Testis (tissue), 2 donors: ENCODE measurements around the gene LRPPRC.

ENCODE experiments used
- POLR2A ChIP-seq: fragments of 450-650 bp; IDR thresholded peaks from one replicate; pipeline ENCODE4 v1.6.1; 2017; ENCODE audit warnings: antibody characterized with exemption, mild to moderate bottlenecking, moderate library complexity
- TF ChIP-seq, protein P1 (sequence below), 3 experiments: fragments of 450-650 bp in 2 of 3; fragments of 200-600 bp in 1 of 3; sonication (generic) in 1 of 3; IDR thresholded peaks; one replicate each; pipeline ENCODE4 v1.5.1; 2016 to 2019; ENCODE audit warnings: antibody characterized with exemption in 3 of 3, mild to moderate bottlenecking in 2 of 3, moderate library complexity in 1 of 3

DNA sequence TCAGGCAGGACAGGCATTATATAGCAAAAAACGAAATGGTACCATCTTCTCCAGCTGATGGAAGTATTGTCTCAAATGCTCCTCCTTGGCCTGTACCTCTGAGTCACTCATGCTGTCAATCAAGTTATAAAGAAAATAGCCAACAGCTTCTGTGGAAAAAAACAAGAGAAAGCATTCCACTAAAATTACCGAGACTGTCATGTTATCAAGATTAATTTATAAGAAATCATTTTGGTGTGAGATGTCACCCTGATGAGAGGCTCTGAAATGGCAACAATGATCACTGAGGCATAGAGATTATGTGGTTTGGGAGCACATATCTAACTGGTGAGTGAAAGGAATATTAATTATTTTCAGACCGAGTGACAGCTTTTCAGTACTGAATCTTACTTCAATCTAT, 47.4 kb downstream of the LRPPRC start:
- TF ChIP-seq POLR2A, result no peak
- TF ChIP-seq, protein P1, sequence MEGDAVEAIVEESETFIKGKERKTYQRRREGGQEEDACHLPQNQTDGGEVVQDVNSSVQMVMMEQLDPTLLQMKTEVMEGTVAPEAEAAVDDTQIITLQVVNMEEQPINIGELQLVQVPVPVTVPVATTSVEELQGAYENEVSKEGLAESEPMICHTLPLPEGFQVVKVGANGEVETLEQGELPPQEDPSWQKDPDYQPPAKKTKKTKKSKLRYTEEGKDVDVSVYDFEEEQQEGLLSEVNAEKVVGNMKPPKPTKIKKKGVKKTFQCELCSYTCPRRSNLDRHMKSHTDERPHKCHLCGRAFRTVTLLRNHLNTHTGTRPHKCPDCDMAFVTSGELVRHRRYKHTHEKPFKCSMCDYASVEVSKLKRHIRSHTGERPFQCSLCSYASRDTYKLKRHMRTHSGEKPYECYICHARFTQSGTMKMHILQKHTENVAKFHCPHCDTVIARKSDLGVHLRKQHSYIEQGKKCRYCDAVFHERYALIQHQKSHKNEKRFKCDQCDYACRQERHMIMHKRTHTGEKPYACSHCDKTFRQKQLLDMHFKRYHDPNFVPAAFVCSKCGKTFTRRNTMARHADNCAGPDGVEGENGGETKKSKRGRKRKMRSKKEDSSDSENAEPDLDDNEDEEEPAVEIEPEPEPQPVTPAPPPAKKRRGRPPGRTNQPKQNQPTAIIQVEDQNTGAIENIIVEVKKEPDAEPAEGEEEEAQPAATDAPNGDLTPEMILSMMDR (IDR thresholded peaks at IDR 0.05), result no peak
